GM20431 (cell line): ENCODE measurements around the gene ARHGAP27.
"Not testable (repeated sequence)": the region's sequence is repeated elsewhere in the genome, so short reads cannot be mapped to it uniquely, and the experiment has no call there.

Source experiments
- in situ Hi-C: fragments of 300-500 bp; cut with MseI, MboI; formaldehyde crosslinking; loops from one replicate; pipeline ENCODE4 v1.15.0; 2020; ENCODE audit warnings: low sequenced_read_pairs; ENCODE audit not compliant: unreplicated experiment

ARHGAP27 gene

GRCh38 chr17:45368651-45369050 lies 64.0 kb downstream of the ARHGAP27 start:
- in situ Hi-C loops, result no loop called here

GRCh38 chr17:45367216-45367615 lies 65.5 kb downstream of the ARHGAP27 start:
- in situ Hi-C loops, result no loop called here

GRCh38 chr17:45366691-45367090 lies 66.0 kb downstream of the ARHGAP27 start:
- in situ Hi-C loops, result no loop called here

- in situ Hi-C loops, result no loop called here
These were observed 66.6 kb downstream of the ARHGAP27 start for GRCh38 chr17:45366049-45366448.

GRCh38 chr17:45364531-45365390 lies 67.9 kb downstream of the ARHGAP27 start:
- in situ Hi-C loops, result no loop called here

GRCh38 chr17:45363498-45363897 lies 69.2 kb downstream of the ARHGAP27 start:
- in situ Hi-C loops, result no loop called here

GRCh38 chr17:45361976-45362375 lies 70.7 kb downstream of the ARHGAP27 start:
- in situ Hi-C loops, result no loop called here

GRCh38 chr17:45361451-45361850 lies 71.2 kb downstream of the ARHGAP27 start:
- in situ Hi-C loops, result no loop called here

GRCh38 chr17:45357364-45357997 lies 75.2 kb downstream of the ARHGAP27 start:
- in situ Hi-C loops, result no loop called here

GRCh38 chr17:45355087-45355486 lies 77.6 kb downstream of the ARHGAP27 start:
- in situ Hi-C loops, result no loop called here

- in situ Hi-C loops, result no loop called here
These were observed 79.6 kb downstream of the ARHGAP27 start for GRCh38 chr17:45353043-45353442.

- in situ Hi-C loops, result no loop called here
These were observed 80.8 kb downstream of the ARHGAP27 start for GRCh38 chr17:45351831-45352230.

- in situ Hi-C loops, result no loop called here
These were observed 85.2 kb downstream of the ARHGAP27 start for GRCh38 chr17:45347444-45347843.

- in situ Hi-C loops, result no loop called here
These were observed 86.3 kb downstream of the ARHGAP27 start for GRCh38 chr17:45346216-45347015.

- in situ Hi-C loops, result no loop called here
These were observed 87.0 kb downstream of the ARHGAP27 start for GRCh38 chr17:45345554-45346215.

- in situ Hi-C loops, result no loop called here
These were observed 87.5 kb downstream of the ARHGAP27 start for GRCh38 chr17:45345246-45345553.

- in situ Hi-C loops, result not testable (repeated sequence)
These were observed 88.6 kb downstream of the ARHGAP27 start for GRCh38 chr17:45343967-45344664.
